ENCODE measurements around the gene RASSF8.
"Not testable (repeated sequence)": the region's sequence is repeated elsewhere in the genome, so short reads cannot be mapped to it uniquely, and the experiment has no call there.

RASSF8 gene

GRCh38 chr12:26031827-26032226 is 73.3 kb downstream of the RASSF8 start:
- no peak for DNase-seq

- no peak for DNase-seq
Observed at GRCh38 chr12:26032290-26032689, 73.8 kb downstream of the RASSF8 start.

GRCh38 chr12:26032719-26033241 is 74.3 kb downstream of the RASSF8 start:
- DNase-seq, result no peak

GRCh38 chr12:26034371-26035142 is 76.1 kb downstream of the RASSF8 start:
- DNase-seq, result no peak

- no peak for DNase-seq
Observed at GRCh38 chr12:26036877-26037276, 78.4 kb downstream of the RASSF8 start.

GRCh38 chr12:26037615-26038220 is 79.2 kb downstream of the RASSF8 start:
- DNase-seq, result no peak

- DNase-seq, result no peak
Observed at GRCh38 chr12:26042645-26043044, 84.2 kb downstream of the RASSF8 start.

GRCh38 chr12:26043135-26044006 is 84.9 kb downstream of the RASSF8 start:
- DNase-seq, result no peak

- DNase-seq, result no peak
Observed at GRCh38 chr12:26044007-26044394, 85.5 kb downstream of the RASSF8 start.

DNA sequence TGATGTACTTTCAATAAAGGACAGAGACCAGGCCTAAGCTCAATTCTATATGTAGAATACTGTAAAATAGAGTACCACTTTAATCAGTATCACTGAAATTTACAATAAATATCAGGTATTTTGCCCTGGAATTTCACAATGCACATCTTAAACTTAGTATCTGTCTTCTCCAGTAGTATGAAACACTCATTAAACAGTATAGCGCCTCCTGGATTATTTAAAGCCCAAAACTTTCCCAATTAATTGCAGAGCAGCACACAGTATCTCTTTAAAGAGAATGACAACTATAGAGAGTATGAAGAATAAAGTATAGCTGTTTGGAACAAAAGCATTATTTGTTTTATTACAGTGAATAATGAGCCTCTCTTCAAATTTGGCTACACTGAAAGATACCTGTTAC is 86.1 kb downstream of the RASSF8 start:
- DNase-seq, result no peak

DNA sequence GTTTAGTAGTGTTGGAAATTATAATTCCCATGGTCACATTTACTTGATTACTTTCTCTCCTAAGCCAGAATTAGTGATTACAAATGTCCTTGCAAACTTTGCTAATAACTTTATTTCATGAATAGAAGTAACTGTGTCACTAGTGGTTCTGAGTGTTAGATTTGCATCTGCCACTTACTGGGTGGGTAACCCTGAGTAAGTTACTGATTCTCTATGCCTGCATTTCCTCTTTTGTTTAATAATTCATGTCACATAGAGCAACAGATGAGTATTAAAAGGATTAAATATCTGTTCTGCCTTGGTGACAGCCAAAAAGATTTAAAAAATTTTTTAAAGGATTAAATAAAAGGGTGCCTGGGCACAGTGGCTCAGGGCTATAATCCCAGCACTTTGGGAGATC is 87.7 kb downstream of the RASSF8 start:
- DNase-seq, result no peak

DNA sequence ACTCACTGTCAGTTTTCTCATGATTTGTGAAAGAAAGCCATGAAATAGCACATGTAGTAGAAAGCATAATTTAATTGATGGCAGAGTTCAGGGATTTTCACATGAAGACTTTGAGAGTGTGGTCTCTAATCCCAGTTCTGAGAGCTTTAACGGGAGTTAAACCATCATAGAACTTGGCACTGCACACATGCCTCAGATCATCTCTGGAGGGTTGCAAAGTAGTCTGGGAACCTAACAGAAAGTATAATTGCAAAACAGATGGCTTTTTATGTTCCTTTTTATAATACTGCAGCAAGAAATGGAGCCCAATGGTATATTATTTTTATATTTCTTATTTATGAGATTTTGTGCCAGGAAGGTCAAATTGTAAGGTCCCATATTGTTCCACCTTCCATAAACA is 88.4 kb downstream of the RASSF8 start:
- no peak for DNase-seq

DNA sequence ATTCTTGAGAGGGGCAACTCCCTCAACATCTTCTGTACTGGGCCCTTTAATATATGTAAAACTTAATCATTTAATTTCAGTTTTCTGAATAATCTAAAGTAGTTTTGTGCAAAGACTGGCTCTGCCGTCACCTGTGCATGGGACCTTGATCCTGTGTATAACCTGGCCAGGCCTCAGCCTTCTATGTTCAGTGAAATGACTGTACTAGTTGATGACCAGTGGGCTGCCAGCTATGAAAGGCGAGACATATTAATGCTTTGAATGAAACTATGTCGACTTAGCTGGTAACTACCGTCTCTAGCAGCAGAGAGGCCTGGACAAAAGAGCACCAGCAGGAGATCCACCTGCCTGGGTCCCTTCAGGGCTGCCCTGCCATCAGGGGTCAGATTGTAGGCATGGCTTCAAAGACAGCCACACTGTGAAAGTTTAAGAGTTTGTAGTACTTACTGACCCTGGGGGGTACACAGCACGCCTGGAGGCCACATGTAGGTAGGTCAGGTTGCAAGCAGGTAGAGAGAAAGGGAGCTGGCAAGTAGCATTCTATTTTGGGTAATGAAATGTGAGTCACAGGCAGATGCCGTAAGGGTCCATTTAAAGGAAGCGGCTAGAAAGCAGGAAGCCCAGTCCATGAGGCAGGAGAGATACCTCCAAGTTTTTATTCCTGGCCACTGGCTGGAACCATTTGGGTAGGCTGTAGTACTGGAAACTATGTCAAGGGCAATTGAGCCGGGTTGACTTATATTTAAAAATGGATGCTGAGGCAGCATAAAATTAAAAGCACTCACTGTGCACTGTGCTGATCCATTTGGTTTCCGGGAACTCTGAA is 89.1 kb downstream of the RASSF8 start:
- DNase-seq, result no peak

GRCh38 chr12:26052652-26053051 is 94.2 kb downstream of the RASSF8 start:
- DNase-seq, result no peak

- DNase-seq, result no peak
Observed at GRCh38 chr12:26054383-26054782, 95.9 kb downstream of the RASSF8 start.

- no peak for DNase-seq
Observed at GRCh38 chr12:26055087-26055486, 96.6 kb downstream of the RASSF8 start.

GRCh38 chr12:26056335-26056734 is 97.9 kb downstream of the RASSF8 start:
- no peak for DNase-seq

DNA sequence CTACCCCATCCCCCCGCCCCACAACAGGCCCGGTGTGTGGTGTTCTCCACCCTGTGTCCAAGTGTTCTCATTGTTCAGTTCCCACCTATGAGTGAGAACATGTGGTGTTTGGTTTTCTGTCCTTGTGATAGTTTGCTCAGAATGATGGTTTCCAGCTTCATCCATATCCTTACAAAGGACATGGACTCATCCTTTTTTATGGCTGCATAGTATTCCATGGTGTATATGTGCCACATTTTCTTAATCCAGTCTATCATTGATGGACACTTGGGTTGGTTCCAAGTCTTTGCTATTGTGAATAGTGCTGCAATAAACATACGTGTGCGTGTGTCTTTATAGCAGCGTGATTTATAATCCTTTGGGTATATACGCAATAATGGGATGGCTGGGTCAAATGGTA is 98.8 kb downstream of the RASSF8 start:
- not testable (repeated sequence) for DNase-seq

DNA sequence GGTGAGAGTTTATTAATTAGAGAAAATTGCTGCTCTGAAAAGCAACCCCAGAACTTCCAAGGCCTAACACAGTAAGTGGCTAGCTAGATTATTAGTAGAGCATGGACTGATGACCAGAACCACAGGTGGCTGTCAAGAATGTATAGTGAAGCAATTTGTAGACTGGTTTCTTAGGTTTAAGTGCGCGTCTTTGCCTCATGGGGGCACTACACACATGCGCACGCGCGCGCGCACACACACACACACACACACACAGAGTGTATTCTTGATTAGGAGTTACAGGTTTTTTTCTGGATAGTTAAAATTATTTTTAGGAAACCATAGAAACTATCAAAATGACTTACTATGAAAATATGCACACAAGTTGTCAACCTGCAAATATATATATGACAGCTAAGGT is 99.8 kb downstream of the RASSF8 start:
- DNase-seq, result no peak

DNA sequence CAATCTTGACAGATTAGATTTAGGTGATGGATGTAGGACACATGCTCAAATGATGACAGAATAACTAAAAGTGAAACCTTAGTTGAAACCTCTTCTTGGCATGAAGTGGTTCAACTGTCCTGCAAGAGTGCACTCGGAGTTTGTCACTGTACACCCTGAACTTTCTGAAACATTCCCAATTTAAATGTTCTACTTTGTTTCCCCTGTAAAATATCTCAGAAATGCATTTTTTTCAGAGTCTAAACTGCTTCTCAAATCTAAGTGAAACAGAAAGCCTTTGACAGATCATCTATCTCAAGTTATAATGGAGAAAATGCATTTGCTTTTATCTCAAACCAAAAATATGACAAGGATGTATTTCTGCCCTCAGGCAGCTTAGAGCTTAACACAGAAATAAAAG is 100.3 kb downstream of the RASSF8 start:
- no peak for DNase-seq

DNA sequence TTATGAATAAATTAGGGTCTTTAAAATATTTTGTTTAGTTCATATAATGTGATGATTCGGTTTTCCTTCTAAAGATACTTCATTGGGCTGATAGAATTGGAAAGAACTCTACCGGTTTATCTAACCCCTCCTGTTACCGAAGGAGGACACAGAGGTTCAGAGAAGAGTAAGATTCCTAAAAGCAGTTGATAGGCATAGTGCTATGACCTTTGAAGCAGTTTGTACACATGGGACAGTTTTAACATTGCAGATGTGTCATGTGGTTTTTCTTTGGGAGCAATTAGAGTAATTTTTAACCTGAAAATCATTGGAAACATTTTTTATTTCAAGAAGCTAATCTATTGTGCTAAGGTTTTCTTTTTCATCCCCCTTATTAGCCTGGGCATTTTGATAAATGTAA is 103.5 kb downstream of the RASSF8 start:
- no peak for DNase-seq

DNA sequence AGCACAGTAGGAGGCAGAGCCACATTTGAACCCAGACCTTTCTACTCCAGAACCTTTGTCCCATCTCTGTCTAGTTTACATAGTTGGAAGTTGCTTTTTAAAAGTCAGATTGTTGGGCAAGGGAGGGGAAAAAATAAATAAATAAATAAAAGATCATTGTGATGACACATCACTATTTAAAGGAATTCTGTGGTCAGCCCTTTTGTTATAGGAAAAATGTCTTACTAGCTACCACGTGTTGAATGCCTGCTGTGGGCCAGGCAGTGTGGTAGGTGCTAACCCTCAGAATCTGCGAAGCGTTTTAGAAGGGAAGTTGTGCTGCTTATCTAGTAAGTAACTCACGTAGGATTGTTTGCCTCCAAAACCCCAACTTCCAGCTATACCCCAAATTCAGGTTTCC is 104.1 kb downstream of the RASSF8 start:
- no peak for DNase-seq

GRCh38 chr12:26065451-26065850 is 107.0 kb downstream of the RASSF8 start:
- no peak for DNase-seq

Measured in stimulated activated naive CD4-positive, alpha-beta T cell treated with Interleukin-2 at 50 U/mL for 16 hours (primary cell).